Thyroid gland (tissue), 4 donors: ENCODE measurements around the gene SLC7A9.

ENCODE experiments used
- CTCF ChIP-seq, 6 experiments: fragments of 200-600 bp in 3 of 6; fragments of 450-650 bp in 3 of 6; sonication (generic) in 3 of 6; IDR thresholded peaks; one replicate each; pipeline ENCODE4 v1.5.1; 2016 to 2019; ENCODE audit warnings: antibody characterized with exemption in 6 of 6, mild to moderate bottlenecking in 2 of 6, inconsistent platforms in 1 of 6, moderate library complexity in 1 of 6
- POLR2A ChIP-seq, 2 donors: fragments of 450-650 bp; IDR thresholded peaks; one replicate each; pipeline ENCODE4 v1.6.1; 2017; ENCODE audit warnings: antibody characterized with exemption in 2 of 2, mild to moderate bottlenecking in 2 of 2, moderate library complexity in 1 of 2

GRCh38 chr19:32824916-32825608, 44.5 kb downstream of the SLC7A9 start:
- TF ChIP-seq CTCF (IDR thresholded peaks at IDR 0.05) (no peak), POLR2A (IDR thresholded peaks at IDR 0.05) (no peak)
